Stimulated activated CD4-positive, alpha-beta T cell treated with anti-CD3 and anti-CD28 coated beads, Interleukin-15, amount 100 ng/mL, for 48 hours (primary cell): ENCODE results near the gene SLC9A3.
"Not testable (repeated sequence)": the region's sequence is repeated elsewhere in the genome, so short reads cannot be mapped to it uniquely, and the experiment has no call there.

Source experiments
- DNase-seq, 2 donors: peaks; one replicate each; pipeline ENCODE4 v3.0.0-alpha.2; 2020; ENCODE audit warnings: low read depth in 2 of 2

The SLC9A3 gene

GRCh38 chr5:489689-490080 lies 34.6 kb downstream of the SLC9A3 start:
- no peak for DNase-seq

DNA sequence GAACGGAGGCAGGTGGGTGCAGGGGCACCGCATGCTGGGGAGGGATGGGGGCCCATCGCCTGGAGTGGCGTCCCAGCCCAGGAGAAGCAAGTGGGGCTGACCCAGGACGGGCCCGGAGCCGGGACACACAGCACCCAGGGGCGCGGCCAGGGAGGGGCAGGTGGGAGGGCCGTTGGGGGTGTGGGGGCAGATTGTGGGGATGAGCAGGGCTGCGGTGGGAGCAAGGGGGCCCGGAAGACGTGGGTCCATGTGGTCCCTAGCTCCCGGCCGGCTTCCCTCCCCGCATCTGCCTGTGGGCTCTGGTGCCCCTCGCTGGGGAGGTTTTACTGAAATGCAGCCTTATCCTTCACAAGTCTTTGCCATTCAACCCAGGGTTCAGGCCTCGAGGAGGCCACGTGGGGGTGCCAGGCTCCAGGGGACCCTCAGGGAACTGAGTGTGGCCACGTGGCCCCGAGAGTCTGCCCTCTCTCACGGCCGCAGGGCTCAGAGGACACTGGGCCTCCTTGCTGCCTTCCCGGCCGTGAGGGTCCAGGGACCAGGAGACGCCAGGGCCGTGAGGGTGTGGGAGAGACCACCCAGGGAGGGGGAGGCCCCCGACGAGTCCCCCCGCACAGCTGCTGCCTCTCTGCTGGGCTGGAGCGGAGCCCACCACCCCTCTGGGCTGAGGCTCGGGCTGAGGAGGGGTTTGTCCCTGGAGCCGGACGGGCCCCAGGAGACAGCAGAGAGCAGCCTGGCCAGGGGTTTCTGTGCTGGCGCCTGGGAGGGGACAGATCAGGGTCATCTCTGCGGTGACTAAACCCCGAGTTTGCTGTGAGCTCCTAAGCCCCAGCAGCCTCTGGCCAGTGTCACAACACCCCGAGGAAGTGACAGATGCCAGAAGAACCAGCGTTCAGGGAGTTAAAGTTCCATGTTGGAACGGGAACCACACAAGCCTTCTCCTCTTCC lies 35.2 kb downstream of the SLC9A3 start:
- no peak for DNase-seq

DNA sequence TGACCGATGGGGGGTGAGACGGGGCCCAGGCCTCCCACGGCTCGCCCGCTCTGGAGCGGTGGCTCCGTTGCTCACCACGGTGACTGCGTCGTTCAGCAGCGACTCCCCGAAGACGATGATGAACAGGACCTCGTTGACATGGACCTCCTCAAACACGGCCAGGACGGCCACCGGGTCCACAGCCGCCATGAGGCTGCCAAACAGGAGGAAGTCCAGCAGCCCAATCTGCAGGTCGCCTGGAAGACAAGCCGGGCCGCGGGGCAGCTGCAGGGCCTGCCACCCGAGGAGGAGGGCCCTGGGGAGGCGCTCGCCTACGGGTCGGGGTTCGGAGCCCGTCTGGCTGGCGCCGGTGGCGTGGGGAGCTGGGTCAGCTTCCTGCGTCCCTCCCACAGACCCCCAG lies 36.0 kb downstream of the SLC9A3 start:
- DNase-seq, result no peak

GRCh38 chr5:486597-486996 lies 37.7 kb downstream of the SLC9A3 start:
- DNase-seq, result not testable (repeated sequence)

DNA sequence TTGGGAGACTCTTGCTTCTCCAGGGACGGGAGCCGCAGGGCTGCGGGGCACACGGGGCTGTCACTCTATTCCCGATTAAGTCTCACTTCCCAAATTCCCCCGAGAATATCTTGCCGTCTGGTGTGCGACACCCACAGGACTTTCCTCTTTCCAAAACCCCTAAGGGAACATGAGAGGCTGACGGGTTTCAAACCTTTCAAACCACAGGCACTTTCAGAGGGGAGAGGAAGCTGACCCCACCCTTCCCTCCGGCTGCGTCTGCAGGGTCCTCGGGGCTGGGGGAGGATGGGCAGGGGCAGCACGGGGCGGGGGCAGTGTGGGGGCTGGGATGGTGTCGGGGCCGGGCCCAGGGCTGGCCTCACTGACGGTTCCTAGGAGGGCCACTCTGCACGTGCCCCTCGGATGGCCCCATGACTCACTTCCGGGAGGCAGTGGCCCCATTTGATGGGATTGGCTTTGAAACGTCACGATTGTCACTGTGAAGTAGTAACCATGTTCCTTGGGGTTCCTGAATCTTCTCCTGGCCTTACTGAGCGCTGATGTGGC lies 38.2 kb downstream of the SLC9A3 start:
- DNase-seq, result no peak

- no peak for DNase-seq
These were observed 38.9 kb downstream of the SLC9A3 start for GRCh38 chr5:485113-485945.

- DNase-seq, result no peak
These were observed 39.7 kb downstream of the SLC9A3 start for GRCh38 chr5:484556-484955.

GRCh38 chr5:483434-484140 lies 40.7 kb downstream of the SLC9A3 start:
- DNase-seq, result no peak

DNA sequence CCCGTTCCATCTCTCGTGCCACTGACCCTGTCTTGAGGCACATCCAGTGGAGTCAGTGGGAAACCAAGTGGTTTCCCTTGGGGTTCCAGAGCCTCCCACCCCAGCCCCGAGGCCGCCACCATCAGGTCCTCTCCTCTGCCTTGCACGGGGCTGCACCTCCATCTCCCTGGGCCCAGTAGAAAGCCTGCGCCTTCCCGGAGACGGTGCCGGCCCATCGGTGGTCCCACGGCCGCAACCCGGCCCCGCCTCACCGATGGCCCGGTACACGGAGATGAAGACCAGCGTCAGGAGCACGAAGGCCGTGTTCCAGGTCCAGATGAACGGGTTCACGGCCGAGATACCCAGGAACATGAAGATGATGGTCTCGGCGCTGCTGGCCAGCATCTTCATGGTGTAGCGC lies 41.2 kb downstream of the SLC9A3 start:
- no peak for DNase-seq

DNA sequence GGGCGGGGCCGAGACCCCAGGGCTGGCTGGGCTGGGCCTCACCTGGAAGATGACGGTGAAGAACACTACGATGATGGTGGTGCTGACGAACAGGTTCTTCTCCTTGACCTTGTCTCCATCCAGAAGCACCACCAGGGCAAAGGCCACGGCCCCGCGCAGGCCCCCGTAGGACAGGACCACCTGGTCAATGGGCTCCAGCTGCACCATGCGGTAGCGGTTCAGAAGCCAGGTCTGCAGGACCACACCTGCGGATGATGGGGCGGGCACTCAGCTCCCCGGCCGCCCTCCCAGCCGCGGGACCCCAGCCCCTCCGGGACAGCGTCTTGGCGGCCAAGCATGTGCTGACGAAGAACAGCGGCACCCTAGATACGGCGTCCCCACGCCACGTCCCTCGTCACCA lies 41.7 kb downstream of the SLC9A3 start:
- no peak for DNase-seq

- DNase-seq, result no peak
These were observed 42.2 kb downstream of the SLC9A3 start for GRCh38 chr5:482021-482420.

- no peak for DNase-seq
These were observed 42.9 kb downstream of the SLC9A3 start for GRCh38 chr5:481347-481746.

GRCh38 chr5:479566-480319 lies 44.5 kb downstream of the SLC9A3 start:
- DNase-seq, result no peak

DNA sequence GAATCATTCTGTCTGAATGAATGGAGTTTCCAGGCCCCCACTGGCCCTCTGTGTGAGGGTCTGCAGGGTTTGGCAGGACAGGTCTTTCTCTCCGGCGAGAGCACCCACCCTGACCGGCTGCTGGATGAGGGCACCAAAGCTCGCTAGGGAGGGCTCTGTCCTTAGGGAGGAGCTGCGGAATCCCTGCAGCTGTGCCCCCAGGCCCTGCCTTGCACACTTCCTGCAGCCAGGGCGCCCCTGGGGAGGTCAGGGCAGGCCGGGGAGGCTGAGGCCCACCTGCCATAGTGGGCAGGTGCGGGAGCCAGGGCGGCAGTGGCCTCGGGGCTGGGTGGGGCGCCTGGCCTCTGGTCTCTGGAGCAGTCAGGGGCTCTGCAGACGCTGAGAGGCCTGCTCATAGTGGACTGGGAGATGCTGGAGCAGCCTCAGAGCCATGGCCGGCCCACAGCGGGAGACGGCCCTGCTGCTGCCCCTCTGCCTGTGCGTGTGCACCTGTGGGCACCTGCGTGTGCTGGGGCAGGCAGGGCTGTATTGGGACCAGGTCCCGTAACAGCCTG lies 45.2 kb downstream of the SLC9A3 start:
- no peak for DNase-seq

DNA sequence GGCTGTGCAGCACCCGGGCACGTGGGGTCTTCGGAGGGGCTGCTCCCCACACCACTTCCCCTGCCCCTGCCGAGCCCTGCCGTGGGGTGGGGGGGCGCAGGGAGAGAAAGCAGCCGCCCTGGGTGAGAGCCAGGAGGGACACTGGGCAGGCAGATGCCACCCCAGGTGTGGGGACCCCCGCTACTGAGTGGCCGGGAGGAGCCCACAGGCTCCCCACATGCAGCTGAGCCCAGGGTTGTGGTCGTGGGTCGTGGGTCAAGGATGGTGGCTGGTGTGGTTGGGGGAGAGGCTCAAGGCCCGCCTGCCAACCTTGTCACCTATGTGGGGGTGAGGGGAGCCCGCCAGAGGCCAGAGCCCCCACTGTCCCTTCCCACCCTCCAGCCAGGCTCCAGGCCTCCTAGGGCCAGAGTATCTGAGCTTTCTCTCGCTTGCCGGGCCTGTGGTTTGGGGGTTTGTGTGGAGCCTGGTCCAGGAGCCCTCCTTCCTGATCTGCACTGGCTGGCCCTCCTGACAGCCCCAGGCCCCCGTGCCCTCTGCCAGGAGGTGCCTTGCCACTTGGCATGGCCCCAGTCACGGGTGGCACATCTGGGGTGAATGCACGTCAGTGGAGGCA lies 45.8 kb downstream of the SLC9A3 start:
- no peak for DNase-seq

DNA sequence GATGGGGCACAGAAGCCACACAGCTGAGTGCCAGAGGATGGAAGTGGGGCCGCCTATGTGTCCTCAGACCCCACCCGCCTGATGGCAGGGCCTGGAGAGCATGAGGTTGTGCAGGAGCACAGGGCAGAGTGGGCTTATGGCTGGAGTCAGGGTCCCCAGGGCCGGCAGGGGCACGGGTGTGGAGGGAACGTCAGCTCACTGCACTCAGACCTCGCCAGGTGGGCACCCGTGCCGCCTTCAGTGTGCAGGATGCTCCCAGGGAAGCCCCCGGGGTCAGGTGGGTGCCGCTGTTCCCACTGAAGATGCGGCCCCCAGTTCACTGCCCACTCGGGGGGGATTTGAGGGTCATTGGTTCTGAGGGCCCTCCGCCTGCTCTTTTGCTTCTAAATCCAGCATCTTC lies 46.4 kb downstream of the SLC9A3 start:
- DNase-seq, result no peak

DNA sequence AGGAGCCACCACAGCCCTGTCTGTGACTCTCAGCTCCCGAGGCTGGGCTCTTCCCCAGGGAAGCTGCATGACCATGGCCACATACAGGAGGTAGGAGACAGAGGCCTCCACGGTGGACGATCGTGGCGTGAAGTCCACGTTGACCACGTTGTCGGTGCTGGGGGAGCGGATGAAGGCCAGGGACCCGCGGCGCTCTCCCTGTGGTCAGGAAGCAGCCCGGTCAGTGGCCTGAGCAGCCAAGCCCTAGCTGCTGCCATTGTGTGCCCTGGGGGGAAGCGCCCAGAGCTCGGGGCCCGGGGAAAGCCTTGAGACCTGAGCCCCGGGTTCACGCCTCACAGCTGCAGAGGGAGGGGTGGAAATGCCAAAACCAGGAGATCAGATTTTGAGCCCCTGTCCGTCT lies 47.0 kb downstream of the SLC9A3 start:
- DNase-seq, result no peak

DNA sequence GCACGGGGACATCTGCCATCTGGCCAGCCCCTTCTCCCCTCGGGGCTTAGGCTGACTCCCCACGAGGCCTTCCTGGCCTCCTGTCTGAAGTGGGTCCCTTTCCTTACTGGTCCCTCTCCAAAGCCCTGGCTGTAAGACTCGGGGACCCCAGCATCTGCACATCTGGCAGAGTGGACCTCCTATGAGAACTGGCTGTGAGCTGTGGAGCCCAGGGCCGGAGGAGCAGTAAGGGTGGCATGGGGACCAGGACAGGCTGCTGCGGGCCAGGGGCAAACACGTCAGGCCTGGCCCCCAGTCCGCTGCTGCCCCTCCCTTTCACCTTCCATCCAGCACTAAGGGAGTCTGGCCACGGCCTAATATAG lies 47.5 kb downstream of the SLC9A3 start:
- no peak for DNase-seq

DNA sequence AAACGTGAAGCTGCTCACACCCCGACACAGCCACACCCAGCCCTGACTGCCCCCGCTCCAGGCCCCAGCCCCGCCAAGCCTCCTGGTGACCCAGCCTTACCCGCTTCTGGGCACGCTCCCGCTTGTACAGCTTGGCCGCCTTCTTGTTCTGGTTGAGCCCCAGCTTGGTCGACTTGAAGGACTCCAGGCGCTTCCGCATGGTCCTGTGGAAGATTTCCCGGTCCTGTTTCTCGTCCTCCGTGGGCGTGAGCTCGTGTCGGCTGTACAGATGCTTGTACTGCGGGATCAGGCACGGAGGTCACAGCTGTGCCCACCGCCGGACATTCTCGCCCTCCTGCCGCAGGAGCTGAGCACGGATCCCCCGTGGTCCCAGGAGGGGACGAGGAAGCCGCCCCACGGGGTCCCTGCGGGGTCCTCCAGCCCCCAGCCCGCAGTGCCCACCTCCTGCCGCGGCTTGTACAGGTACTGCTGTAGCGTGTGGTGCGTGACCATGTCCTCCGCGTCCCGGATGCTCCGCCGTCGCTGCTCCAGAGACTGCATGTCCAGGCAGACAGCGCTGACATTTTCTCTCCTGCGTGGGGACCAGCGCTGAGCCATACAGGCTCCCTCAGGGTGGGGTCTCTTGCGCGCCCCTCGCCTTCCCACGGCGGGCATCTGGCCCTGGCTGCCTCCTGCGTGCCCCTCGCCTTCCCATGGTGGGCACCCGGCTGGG lies 48.0 kb downstream of the SLC9A3 start:
- DNase-seq, result no peak

GRCh38 chr5:475704-476101 lies 48.5 kb downstream of the SLC9A3 start:
- DNase-seq, result no peak
